ENCODE results near the gene BCAP29.

GRCh38 chr7:107538001-107538400, 42.0 kb upstream of the BCAP29 start:
- TF ChIP-seq CTCF (IDR thresholded peaks at IDR 0.05; ENCODE audit: low read length) (no peak), EZH2 (IDR thresholded peaks at IDR 0.05; ENCODE audit: borderline replicate concordance, low read length) (no peak)
